A673 (cell line): ENCODE measurements around the gene ADI1.
"Not testable (repeated sequence)": the region's sequence is repeated elsewhere in the genome, so short reads cannot be mapped to it uniquely, and the experiment has no call there.

Experiments used
- EZH2 ChIP-seq: fragments of 200-600 bp; sonication (generic); IDR thresholded peaks from 2 replicates; pipeline ENCODE4 v1.6.1; 2017; ENCODE audit warnings: borderline replicate concordance, low read depth, mild to moderate bottlenecking, mixed read lengths, antibody characterized with exemption, low read length; ENCODE audit not compliant: poor library complexity, severe bottlenecking
- TF ChIP-seq, protein P1 (sequence below): fragments of 300-800, 200-600 bp; sonication (generic); conservative IDR thresholded peaks from 2 replicates; pipeline ENCODE4 v1.5.1; 2017; ENCODE audit warnings: low read depth, mild to moderate bottlenecking, antibody characterized with exemption, low read length, moderate library complexity, mixed read lengths

DNA sequence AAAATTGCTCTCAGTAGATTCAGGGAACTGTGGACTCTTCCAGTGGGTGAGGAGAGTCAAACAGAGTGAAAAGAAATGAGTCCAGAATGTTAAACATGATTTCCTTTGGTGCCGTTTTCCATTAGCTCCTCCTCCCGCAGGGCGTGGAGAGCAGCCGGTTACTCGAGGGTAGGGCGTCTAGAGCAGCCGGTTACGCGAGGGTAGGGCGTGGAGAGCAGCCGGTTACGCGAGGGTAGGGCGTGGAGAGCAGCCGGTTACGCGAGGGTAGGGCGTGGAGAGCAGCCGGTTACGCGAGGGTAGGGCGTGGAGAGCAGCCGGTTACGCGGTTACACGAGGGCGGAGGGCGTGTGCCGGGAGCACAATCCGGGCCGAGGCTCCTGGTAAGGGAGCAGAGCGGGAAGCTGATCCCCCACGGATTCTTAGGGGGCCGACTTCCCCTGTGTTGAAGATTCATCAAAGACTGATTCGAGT lies 70.9 kb downstream of the ADI1 start:
- TF ChIP-seq, protein P1, sequence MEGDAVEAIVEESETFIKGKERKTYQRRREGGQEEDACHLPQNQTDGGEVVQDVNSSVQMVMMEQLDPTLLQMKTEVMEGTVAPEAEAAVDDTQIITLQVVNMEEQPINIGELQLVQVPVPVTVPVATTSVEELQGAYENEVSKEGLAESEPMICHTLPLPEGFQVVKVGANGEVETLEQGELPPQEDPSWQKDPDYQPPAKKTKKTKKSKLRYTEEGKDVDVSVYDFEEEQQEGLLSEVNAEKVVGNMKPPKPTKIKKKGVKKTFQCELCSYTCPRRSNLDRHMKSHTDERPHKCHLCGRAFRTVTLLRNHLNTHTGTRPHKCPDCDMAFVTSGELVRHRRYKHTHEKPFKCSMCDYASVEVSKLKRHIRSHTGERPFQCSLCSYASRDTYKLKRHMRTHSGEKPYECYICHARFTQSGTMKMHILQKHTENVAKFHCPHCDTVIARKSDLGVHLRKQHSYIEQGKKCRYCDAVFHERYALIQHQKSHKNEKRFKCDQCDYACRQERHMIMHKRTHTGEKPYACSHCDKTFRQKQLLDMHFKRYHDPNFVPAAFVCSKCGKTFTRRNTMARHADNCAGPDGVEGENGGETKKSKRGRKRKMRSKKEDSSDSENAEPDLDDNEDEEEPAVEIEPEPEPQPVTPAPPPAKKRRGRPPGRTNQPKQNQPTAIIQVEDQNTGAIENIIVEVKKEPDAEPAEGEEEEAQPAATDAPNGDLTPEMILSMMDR = not testable (repeated sequence)
- not testable (repeated sequence) for TF ChIP-seq EZH2
